ENCODE results near the gene WDR33. TPM values are rescaled to one million over a fixed set of nuclear protein-coding genes. Genes with fewer than 3 reads are reported as not detected.

WDR33 gene
- total and polyA plus RNA-seq, 2 of the 13 experiments (the other 11 are each of a cell fraction or from before 2014, with no cell fraction given), result 54.9 to 78.2 TPM

DNA sequence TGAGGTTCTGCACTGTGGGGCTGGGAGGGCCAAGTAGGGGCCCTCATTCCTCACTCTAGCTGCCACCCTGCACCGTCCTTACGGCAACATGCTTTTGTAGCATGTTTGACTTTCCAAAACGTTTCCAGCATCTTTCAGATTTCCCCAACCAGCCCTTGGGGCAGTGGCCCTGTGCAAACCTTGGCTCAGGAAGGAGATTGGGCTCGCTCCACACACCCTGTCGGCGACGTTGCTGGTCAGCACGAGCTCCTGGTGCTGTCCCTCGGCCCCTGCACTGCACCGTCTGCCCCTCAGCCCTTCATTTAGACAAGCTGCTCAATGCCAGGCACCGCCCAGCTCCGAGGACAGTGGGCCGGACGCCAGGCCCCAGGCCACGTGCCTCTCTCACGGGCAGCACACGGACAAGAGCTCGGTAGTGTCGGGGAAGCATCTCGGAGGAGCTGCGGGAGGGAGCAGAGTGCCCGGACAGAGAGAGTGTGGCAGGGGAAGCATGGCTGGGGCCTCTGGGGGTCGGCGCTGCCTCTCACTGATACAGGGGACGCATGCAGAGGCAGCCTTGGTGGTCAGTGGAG lies 158.1 kb downstream of the WDR33 start:
- no peaks in the 10 kb centered on the region for H3K79me2 ChIP-seq (ENCODE audit: insufficient read depth, low read length)
- no peak overlapping the region for H3K9ac ChIP-seq (ENCODE audit: insufficient read depth, low read depth, low read length)
- ATAC-seq (no peak), FAIRE-seq (no peak), DNase-seq (ENCODE audit: low spot score) (no peak)
- H2AFZ ChIP-seq (ENCODE audit: low read length), result no peak overlapping the region
- H4K20me1 ChIP-seq (ENCODE audit: insufficient read depth, low read length), result no peaks in the 10 kb centered on the region
- 43% methylated on average over 25 of the region's 25 CpGs for WGBS (ENCODE audit: low lambda C conversion rate)
- no peaks in the 10 kb centered on the region for H3K9me3 ChIP-seq (ENCODE audit: low read length)
- H3K27ac ChIP-seq (ENCODE audit: extremely low read length, insufficient read depth, low read length), result no peak overlapping the region
- BruUV-seq (replicated peaks), result no TSS peak
- ChIA-PET POLR2A (no interaction called here), CTCF (ENCODE audit: low intra/inter-chr PET ratio, low total read pairs) (no interaction called here)
- H3K4me1 ChIP-seq (ENCODE audit: insufficient read depth, low read length), result peaks cover 36% of the 10 kb centered on the region
- H3K27me3 ChIP-seq (ENCODE audit: control insufficient read depth in 1 of 2, insufficient read depth in 2 of 2, low read length in 2 of 2), result peaks cover 6 to 63% of the 10 kb centered on the region in 2 experiments
- no peaks in the 10 kb centered on the region for H3K36me3 ChIP-seq (replicated peaks in 1 of 2; ENCODE audit: control insufficient read depth in 1 of 2, insufficient read depth in 2 of 2, low read length in 2 of 2)
- H3K4me2 ChIP-seq (ENCODE audit: low read depth, low read length), result 0 out of 2 replicates have a peak overlapping the region, but pooled peaks have one; percentile 68
- intact Hi-C loops (cut with micrococcal nuclease; ENCODE audit: unreplicated experiment) (no loop called here), in situ Hi-C loops (cut with HindIII; ENCODE audit: extremely low pct_ligation_motif_present, low pct_unique_long_range_greater_than_20kb) (no loop called here)
- no peak overlapping the region for H3K4me3 ChIP-seq (replicated peaks in 1 of 3; ENCODE audit: insufficient read depth in 1 of 3, low read depth in 2 of 3, low read length in 3 of 3)
- TF ChIP-seq SNAPC2 (CRISPR knock-in tag; IDR thresholded peaks at IDR 0.05) (no peak), NFKB2 (CRISPR knock-in tag; IDR thresholded peaks at IDR 0.05; ENCODE audit: borderline replicate concordance) (0 out of 2 replicates have a peak, but pooled peaks have one; percentile 9), ZFY (CRISPR knock-in tag; IDR thresholded peaks at IDR 0.05) (no peak), SALL1 (CRISPR knock-in tag; IDR thresholded peaks at IDR 0.05) (peak; percentile 40; the same call in 1 of the 2 replicates), MBD4 (IDR thresholded peaks at IDR 0.05; ENCODE audit: borderline replicate concordance, low read length) (no peak)
- TF ChIP-seq, protein P1, sequence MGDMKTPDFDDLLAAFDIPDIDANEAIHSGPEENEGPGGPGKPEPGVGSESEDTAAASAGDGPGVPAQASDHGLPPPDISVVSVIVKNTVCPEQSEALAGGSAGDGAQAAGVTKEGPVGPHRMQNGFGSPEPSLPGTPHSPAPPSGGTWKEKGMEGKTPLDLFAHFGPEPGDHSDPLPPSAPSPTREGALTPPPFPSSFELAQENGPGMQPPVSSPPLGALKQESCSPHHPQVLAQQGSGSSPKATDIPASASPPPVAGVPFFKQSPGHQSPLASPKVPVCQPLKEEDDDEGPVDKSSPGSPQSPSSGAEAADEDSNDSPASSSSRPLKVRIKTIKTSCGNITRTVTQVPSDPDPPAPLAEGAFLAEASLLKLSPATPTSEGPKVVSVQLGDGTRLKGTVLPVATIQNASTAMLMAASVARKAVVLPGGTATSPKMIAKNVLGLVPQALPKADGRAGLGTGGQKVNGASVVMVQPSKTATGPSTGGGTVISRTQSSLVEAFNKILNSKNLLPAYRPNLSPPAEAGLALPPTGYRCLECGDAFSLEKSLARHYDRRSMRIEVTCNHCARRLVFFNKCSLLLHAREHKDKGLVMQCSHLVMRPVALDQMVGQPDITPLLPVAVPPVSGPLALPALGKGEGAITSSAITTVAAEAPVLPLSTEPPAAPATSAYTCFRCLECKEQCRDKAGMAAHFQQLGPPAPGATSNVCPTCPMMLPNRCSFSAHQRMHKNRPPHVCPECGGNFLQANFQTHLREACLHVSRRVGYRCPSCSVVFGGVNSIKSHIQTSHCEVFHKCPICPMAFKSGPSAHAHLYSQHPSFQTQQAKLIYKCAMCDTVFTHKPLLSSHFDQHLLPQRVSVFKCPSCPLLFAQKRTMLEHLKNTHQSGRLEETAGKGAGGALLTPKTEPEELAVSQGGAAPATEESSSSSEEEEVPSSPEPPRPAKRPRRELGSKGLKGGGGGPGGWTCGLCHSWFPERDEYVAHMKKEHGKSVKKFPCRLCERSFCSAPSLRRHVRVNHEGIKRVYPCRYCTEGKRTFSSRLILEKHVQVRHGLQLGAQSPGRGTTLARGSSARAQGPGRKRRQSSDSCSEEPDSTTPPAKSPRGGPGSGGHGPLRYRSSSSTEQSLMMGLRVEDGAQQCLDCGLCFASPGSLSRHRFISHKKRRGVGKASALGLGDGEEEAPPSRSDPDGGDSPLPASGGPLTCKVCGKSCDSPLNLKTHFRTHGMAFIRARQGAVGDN (CRISPR knock-in tag; IDR thresholded peaks at IDR 0.05), result peak; percentile 40
- TF ChIP-seq, protein P2, sequence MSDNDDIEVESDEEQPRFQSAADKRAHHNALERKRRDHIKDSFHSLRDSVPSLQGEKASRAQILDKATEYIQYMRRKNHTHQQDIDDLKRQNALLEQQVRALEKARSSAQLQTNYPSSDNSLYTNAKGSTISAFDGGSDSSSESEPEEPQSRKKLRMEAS (IDR thresholded peaks at IDR 0.05), result 0 out of 2 replicates have a peak, but pooled peaks have one; percentile 55
